ENCODE measurements around the gene NUPR1.

The NUPR1 gene

DNA sequence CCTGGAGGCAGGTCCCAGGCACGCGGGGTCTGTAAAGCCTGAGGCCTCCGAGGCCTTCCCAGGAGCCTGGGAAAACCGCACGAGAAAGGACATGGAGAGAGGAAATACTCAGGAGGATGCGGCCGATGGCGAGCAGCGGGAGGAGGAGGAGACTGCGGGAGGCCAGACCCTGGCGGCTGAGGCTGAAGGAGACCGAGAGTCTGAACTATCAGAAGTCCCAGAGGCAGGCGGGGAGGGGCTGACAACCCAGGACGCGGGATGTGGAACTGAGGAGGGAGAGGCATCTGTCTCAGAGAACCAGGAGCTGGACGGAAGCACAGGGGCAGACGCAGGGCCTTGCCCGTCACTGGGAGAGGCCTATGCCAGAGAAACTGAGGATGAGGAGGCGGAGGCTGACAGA, 41.9 kb downstream of the NUPR1 start:
- Histone ChIP-seq H3K9me2 (replicated peaks; ENCODE audit: insufficient read depth, low read length) (no peaks in the 10 kb centered on the region), H3K4me3 (ENCODE audit: low read length) (no peak overlapping the region), H3K4me2 (ENCODE audit: low read depth, low read length) (no peak overlapping the region), H3K79me2 (ENCODE audit: low read length) (no peaks in the 10 kb centered on the region), H3K27me3 (replicated peaks; ENCODE audit: insufficient read depth, low read length) (no peaks in the 10 kb centered on the region; the same call in 1 of the 2 replicates), H4K20me1 (ENCODE audit: insufficient read depth, low read length) (no peaks in the 10 kb centered on the region), H3K27ac (ENCODE audit: low read length) (no peak overlapping the region), H3K4me1 (ENCODE audit: low read length) (peaks cover 14% of the 10 kb centered on the region), H3K36me3 (replicated peaks; ENCODE audit: insufficient read depth, low read length) (no peaks in the 10 kb centered on the region), H2AFZ (ENCODE audit: low read length) (no peak overlapping the region), H3F3A (ENCODE audit: insufficient read depth, low read length) (0 out of 2 replicates have a peak, but pooled peaks cover 3% of the 10 kb centered on the region), H3K9ac (ENCODE audit: low read length) (no peak overlapping the region), H3K9me3 (replicated peaks; ENCODE audit: insufficient read depth, low read length) (no peaks in the 10 kb centered on the region)
- TF ChIP-seq CTCF (IDR thresholded peaks at IDR 0.05; ENCODE audit: low read length) (no peak), EZH2 (optimal IDR thresholded peaks at IDR 0.05; ENCODE audit: low read depth, low read length) (no peak), EZH2phosphoT487 (IDR thresholded peaks at IDR 0.05; ENCODE audit: low read length) (no peak)
- no peak for DNase-seq

GRCh38 chr16:28495795-28496749, 42.7 kb downstream of the NUPR1 start:
- no peak overlapping the region for H3K9ac ChIP-seq (ENCODE audit: low read length)
- H3K27me3 ChIP-seq (replicated peaks; ENCODE audit: insufficient read depth, low read length) = no peaks in the 10 kb centered on the region; the same call in 1 of the 2 replicates
- H2AFZ ChIP-seq (ENCODE audit: low read length) = no peak overlapping the region
- H3K4me3 ChIP-seq (ENCODE audit: low read length) = no peak overlapping the region
- DNase-seq = no peak
- no peaks in the 10 kb centered on the region for H3K9me3 ChIP-seq (replicated peaks; ENCODE audit: insufficient read depth, low read length)
- TF ChIP-seq EZH2phosphoT487 (IDR thresholded peaks at IDR 0.05; ENCODE audit: low read length) (no peak), CTCF (IDR thresholded peaks at IDR 0.05; ENCODE audit: low read length) (no peak), EZH2 (optimal IDR thresholded peaks at IDR 0.05; ENCODE audit: low read depth, low read length) (no peak)
- H3K9me2 ChIP-seq (replicated peaks; ENCODE audit: insufficient read depth, low read length) = no peaks in the 10 kb centered on the region
- peaks cover 14% of the 10 kb centered on the region for H3K4me1 ChIP-seq (ENCODE audit: low read length)
- no peak overlapping the region for H3K4me2 ChIP-seq (ENCODE audit: low read depth, low read length)
- no peak overlapping the region for H3K27ac ChIP-seq (ENCODE audit: low read length)
- H4K20me1 ChIP-seq (ENCODE audit: insufficient read depth, low read length) = no peaks in the 10 kb centered on the region
- peaks cover 6% of the 10 kb centered on the region for H3K79me2 ChIP-seq (ENCODE audit: low read length)
- 0 out of 2 replicates have a peak, but pooled peaks cover 3% of the 10 kb centered on the region for H3F3A ChIP-seq (ENCODE audit: insufficient read depth, low read length)
- H3K36me3 ChIP-seq (replicated peaks; ENCODE audit: insufficient read depth, low read length) = no peaks in the 10 kb centered on the region

- H2AFZ ChIP-seq (ENCODE audit: low read length) = 0 out of 2 replicates have a peak overlapping the region, but pooled peaks have one; percentile 87
- DNase-seq = no peak
- H3K4me3 ChIP-seq (ENCODE audit: low read length) = no peak overlapping the region
- H3K4me1 ChIP-seq (ENCODE audit: low read length) = peaks cover 14% of the 10 kb centered on the region
- no peaks in the 10 kb centered on the region for H3K9me3 ChIP-seq (replicated peaks; ENCODE audit: insufficient read depth, low read length)
- H3K27me3 ChIP-seq (replicated peaks; ENCODE audit: insufficient read depth, low read length) = no peaks in the 10 kb centered on the region; the same call in 1 of the 2 replicates
- TF ChIP-seq CTCF (IDR thresholded peaks at IDR 0.05; ENCODE audit: low read length) = no peak
- TF ChIP-seq EZH2phosphoT487 (IDR thresholded peaks at IDR 0.05; ENCODE audit: low read length) = no peak
- no peak for TF ChIP-seq EZH2 (optimal IDR thresholded peaks at IDR 0.05; ENCODE audit: low read depth, low read length)
- H3K79me2 ChIP-seq (ENCODE audit: low read length) = peaks cover 7% of the 10 kb centered on the region
- H3K4me2 ChIP-seq (ENCODE audit: low read depth, low read length) = no peak overlapping the region
- no peak overlapping the region for H3K27ac ChIP-seq (ENCODE audit: low read length)
- 0 out of 2 replicates have a peak, but pooled peaks cover 3% of the 10 kb centered on the region for H3F3A ChIP-seq (ENCODE audit: insufficient read depth, low read length)
- no peaks in the 10 kb centered on the region for H3K36me3 ChIP-seq (replicated peaks; ENCODE audit: insufficient read depth, low read length)
- H3K9ac ChIP-seq (ENCODE audit: low read length) = no peak overlapping the region
- H4K20me1 ChIP-seq (ENCODE audit: insufficient read depth, low read length) = no peaks in the 10 kb centered on the region
- H3K9me2 ChIP-seq (replicated peaks; ENCODE audit: insufficient read depth, low read length) = no peaks in the 10 kb centered on the region
Observed at GRCh38 chr16:28495098-28495793, 43.5 kb downstream of the NUPR1 start.

Measured in MM.1S (cell line).